HepG2 (cell line): ENCODE data around the gene LCN1. TPM values are rescaled to one million over a fixed set of nuclear protein-coding genes. Genes with fewer than 3 reads are reported as not detected.

ENCODE experiments used
- ATAC-seq: fragments of 200-7000 bp; cut with Tn5 transposase; 3 replicates; pipeline ENCODE4 v1.9.1; 2020; ENCODE audit warnings: mild to moderate bottlenecking, moderate library complexity
- BruUV-seq: library from RNA; stranded (reverse); fragments of 400-500 nt; replicated peaks from 2 replicates; lab custom pipeline; 2021; lab: Mats Ljungman, UMichigan
- CTCF ChIA-PET: fragments of 300-600 bp; formaldehyde crosslinking; extraction: SDS; loops from one replicate; lab custom pipeline; 2021; ENCODE audit warnings: low total read pairs, inconsistent platforms, low intra/inter-chr PET ratio; lab: Yijun Ruan, JAX
- POLR2A ChIA-PET: fragments of 350-600 bp; sonication (Branson Sonifier 250); formaldehyde crosslinking; loops from one replicate; lab custom pipeline; 2020; ENCODE audit warnings: antibody characterized with exemption, inconsistent platforms; lab: Yijun Ruan, JAX
- DNase-seq: peaks from one replicate; pipeline ENCODE4 v3.0.0-alpha.2; 2015; ENCODE audit warnings: low spot score
- FAIRE-seq: peaks from 3 replicates; lab custom pipeline; 2011; peaks lifted over from hg19 to GRCh38; lab: Jason Lieb, UNC
- H2AFZ ChIP-seq: one replicate; pipeline ENCODE4 v1.6.1; 2011; ENCODE audit warnings: low read length, inconsistent platforms
- H3K27ac ChIP-seq: fragments of 300-600 bp; 3 replicates; pipeline ENCODE4 v1.8.0; 2011; ENCODE audit warnings: mixed run types, mild to moderate bottlenecking, mixed read lengths, low read length, inconsistent platforms; ENCODE audit not compliant: insufficient read depth; ENCODE audit errors: extremely low read length
- H3K27me3 ChIP-seq, 2 experiments: fragments of 200-600 bp in 1 of 2; 2 replicates in 1 of 2; 3 replicates in 1 of 2; pipeline versions ENCODE4 v1.6.0 to v1.8.0; 2011; ENCODE audit warnings: low read length in 2 of 2, mild to moderate bottlenecking in 2 of 2, moderate library complexity in 2 of 2, inconsistent platforms in 1 of 2; ENCODE audit not compliant: insufficient read depth in 2 of 2, control insufficient read depth in 1 of 2
- H3K36me3 ChIP-seq, 2 experiments: fragments of 200-600 bp in 1 of 2; replicated peaks in 1 of 2; 2 replicates in 1 of 2; 3 replicates in 1 of 2; pipeline versions ENCODE4 v1.5.1 to v1.8.0; 2011; ENCODE audit warnings: low read length in 2 of 2, inconsistent platforms in 1 of 2; ENCODE audit not compliant: insufficient read depth in 2 of 2, control insufficient read depth in 1 of 2
- H3K4me1 ChIP-seq: 2 replicates; pipeline ENCODE4 v1.5.1; 2012; ENCODE audit warnings: low read length, inconsistent platforms; ENCODE audit not compliant: insufficient read depth
- H3K4me2 ChIP-seq: 2 replicates; pipeline ENCODE4 v1.6.0; 2011; ENCODE audit warnings: low read depth, low read length, inconsistent platforms
- H3K4me3 ChIP-seq, 3 experiments: fragments of 200-600 bp in 1 of 3; sonication (generic), shearing (Covaris generic) in 1 of 3; replicated peaks in 1 of 3; 2 replicates each; pipeline ENCODE4 v1.5.1; 2011 to 2016; ENCODE audit warnings: low read length in 3 of 3, inconsistent platforms in 2 of 3, low read depth in 2 of 3, mild to moderate bottlenecking in 2 of 3, control low read depth in 1 of 3, mixed read lengths in 1 of 3; ENCODE audit not compliant: insufficient read depth in 1 of 3
- H3K79me2 ChIP-seq: one replicate; pipeline ENCODE4 v1.6.1; 2011; ENCODE audit warnings: low read length, inconsistent platforms; ENCODE audit not compliant: insufficient read depth
- H3K9ac ChIP-seq: 2 replicates; pipeline ENCODE4 v1.6.0; 2011; ENCODE audit warnings: mild to moderate bottlenecking, low read depth, low read length, inconsistent platforms; ENCODE audit not compliant: insufficient read depth
- H3K9me3 ChIP-seq: 2 replicates; pipeline ENCODE4 v1.5.1; 2012; ENCODE audit warnings: mild to moderate bottlenecking, low read length
- H4K20me1 ChIP-seq: 2 replicates; pipeline ENCODE4 v1.6.0; 2011; ENCODE audit warnings: inconsistent platforms, mild to moderate bottlenecking, low read length, moderate library complexity; ENCODE audit not compliant: insufficient read depth
- BRD4 ChIP-seq: sonication (generic); formaldehyde crosslinking; IDR thresholded peaks from 2 replicates; pipeline ENCODE4 v1.4.0; 2020; ENCODE audit warnings: missing genetic modification reagents
- DMAP1 ChIP-seq: IDR thresholded peaks from 2 replicates; pipeline ENCODE4 v1.6.1; 2016
- EP300 ChIP-seq, 3 experiments: sonication (generic) in 1 of 3; formaldehyde crosslinking in 1 of 3; IDR thresholded peaks; 2 replicates each; pipeline versions ENCODE4 v1.5.1 to v1.6.1; 2011 to 2020; ENCODE audit warnings: low read depth in 2 of 3, low read length in 2 of 3, borderline replicate concordance in 1 of 3, improper control_type of control experiment in 1 of 3, mild to moderate bottlenecking in 1 of 3, missing genetic modification reagents in 1 of 3, moderate library complexity in 1 of 3
- FOXC1 ChIP-seq: sonication (generic); formaldehyde crosslinking; IDR thresholded peaks from 2 replicates; pipeline ENCODE4 v1.8.0; 2022; ENCODE audit warnings: mild to moderate bottlenecking, missing genetic modification reagents, borderline replicate concordance
- HIVEP1 ChIP-seq: sonication (generic); formaldehyde crosslinking; IDR thresholded peaks from 2 replicates; pipeline ENCODE4 v1.4.0; 2020; ENCODE audit warnings: mild to moderate bottlenecking, missing genetic modification reagents
- PHF21A ChIP-seq: sonication (generic); formaldehyde crosslinking; IDR thresholded peaks from 2 replicates; pipeline ENCODE4 v1.5.0; 2020; ENCODE audit warnings: mild to moderate bottlenecking, missing genetic modification reagents
- RAD51 ChIP-seq: fragments of 450-650 bp; IDR thresholded peaks from 2 replicates; pipeline ENCODE4 v1.6.1; 2016; ENCODE audit warnings: borderline replicate concordance
- WGBS: methylation state at CpG from one replicate; pipeline ENCODE4 v1.1.6; 2017; ENCODE audit warnings: low lambda C conversion rate; 5-methylcytosine and 5-hydroxymethylcytosine counted together
- in situ Hi-C: cut with HindIII; loops from 2 replicates; pipeline ENCODE4 v1.10.0; 2017; ENCODE audit warnings: low pct_unique_long_range_greater_than_20kb; ENCODE audit not compliant: extremely low pct_ligation_motif_present
- intact Hi-C: fragments of 100-400 bp; cut with micrococcal nuclease; formaldehyde crosslinking; loops from one replicate; pipeline ENCODE4 v1.10.0; 2022; ENCODE audit not compliant: unreplicated experiment
- polyA plus RNA-seq, 8 experiments: library from polyadenylated mRNA; depleted of rRNA in 3 of 8; stranded (reverse) in 7 of 8; unstranded in 1 of 8; fragments of >200 nt; fragmentation: Illumina TruSeq in 4 of 8; extraction: Trizol in 4 of 8; gene quantifications; 2 replicates each; pipeline versions ENCODE4 v1.2.1 to v1.2.3, GENCODE V29; 2011 to 2016; ENCODE audit warnings: low read depth in 4 of 8, missing spikeins in 1 of 8, mixed read lengths in 1 of 8; ENCODE audit not compliant: insufficient read depth in 1 of 8
- total RNA-seq, 5 experiments: library from RNA; depleted of rRNA; stranded (reverse); fragments of >200 nt; fragmentation: Illumina TruSeq; extraction: Trizol; gene quantifications; 2 replicates each; pipeline ENCODE4 v1.2.3, GENCODE V29; 2016; ENCODE audit warnings: low read depth in 1 of 5
- TF ChIP-seq, protein P1 (sequence below): IDR thresholded peaks from 2 replicates; pipeline ENCODE4 v1.6.1; 2016; ENCODE audit warnings: low read depth, control low read depth
- TF ChIP-seq, protein P2 (sequence below): sonication (generic); formaldehyde crosslinking; IDR thresholded peaks from 2 replicates; pipeline ENCODE4 v1.8.1; 2023; ENCODE audit warnings: mild to moderate bottlenecking, inconsistent platforms, moderate library complexity, missing genetic modification reagents, borderline replicate concordance
- TF ChIP-seq, protein P3 (sequence below): sonication (generic); formaldehyde crosslinking; IDR thresholded peaks from 2 replicates; pipeline ENCODE4 v1.4.0; 2020; ENCODE audit warnings: missing genetic modification reagents, borderline replicate concordance

LCN1 gene
- total and polyA plus RNA-seq, 2 of the 13 experiments (the other 11 are each of a cell fraction or from before 2014, with no cell fraction given): not detected

DNA sequence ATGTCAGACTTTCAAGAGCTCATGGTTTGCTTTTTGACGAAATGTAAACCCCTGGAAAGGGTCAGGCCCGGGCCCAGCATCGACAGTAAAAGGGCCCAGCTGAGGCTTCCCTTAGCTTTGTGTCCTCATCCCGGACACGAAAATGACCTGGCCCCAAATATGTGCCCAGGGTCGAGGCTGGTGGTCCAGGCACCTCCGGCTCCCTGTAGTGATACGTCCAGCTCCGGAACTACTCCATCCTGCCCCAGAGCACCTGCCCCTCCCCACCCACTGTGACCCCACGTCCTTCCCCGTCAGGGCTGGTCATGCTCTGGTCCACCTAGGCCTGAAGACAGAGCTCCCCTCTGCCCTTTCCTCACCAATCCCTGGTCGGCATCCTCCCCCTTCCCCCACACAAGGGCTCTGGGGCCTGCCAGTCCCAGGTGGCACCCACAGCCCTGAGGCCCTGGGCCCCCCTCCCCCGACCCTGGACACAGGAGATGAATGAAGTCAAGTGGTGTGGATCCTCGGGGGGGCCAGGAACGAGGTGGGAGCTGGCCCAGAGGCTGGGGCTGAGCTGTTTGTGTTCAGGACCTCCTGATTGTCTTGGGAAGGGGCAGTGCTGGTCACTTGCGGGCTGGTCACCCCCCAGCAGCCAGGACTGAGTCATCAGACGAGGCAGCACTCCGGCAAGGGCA, 30.9 kb downstream of the LCN1 start:
- DNase-seq (no peak), FAIRE-seq (no peak), ATAC-seq (no peak)
- no peaks in the 10 kb centered on the region for H3K9me3 ChIP-seq
- no peak overlapping the region for H3K4me2 ChIP-seq
- no peak overlapping the region for H2AFZ ChIP-seq
- intact Hi-C loops: no loop called here
- POLR2A ChIA-PET: interaction anchor here (1.0 kb wide), 1 partner anchor 25 kb away, joined by 3 read pairs; no protein-coding TSS in a partner anchor
- CTCF ChIA-PET: no interaction called here
- no peak overlapping the region for H3K9ac ChIP-seq
- peaks cover 19% of the 10 kb centered on the region for H3K4me1 ChIP-seq
- BruUV-seq: no TSS peak
- WGBS: 3% methylated on average over 8 of the region's 18 CpGs
- no peak overlapping the region for H3K4me3 ChIP-seq
- in situ Hi-C loops: no loop called here
- peaks cover 13 to 55% of the 10 kb centered on the region in 2 experiments; a peak in 4 of 5 replicates for H3K27me3 ChIP-seq
- no peaks in the 10 kb centered on the region for H3K36me3 ChIP-seq
- no peak overlapping the region for H3K27ac ChIP-seq
- no peaks in the 10 kb centered on the region for H4K20me1 ChIP-seq
- H3K79me2 ChIP-seq: no peaks in the 10 kb centered on the region
- TF ChIP-seq RAD51 (no peak), EP300 (IDR thresholded peaks at IDR 0.05; ENCODE audit: low read depth in 2 of 2, low read length in 2 of 2) (no peak), EP300 (CRISPR knock-in tag; IDR thresholded peaks at IDR 0.05; ENCODE audit: borderline replicate concordance) (no peak), DMAP1 (no peak), HIVEP1 (no peak), PHF21A (CRISPR knock-in tag) (no peak), FOXC1 (CRISPR knock-in tag) (no peak), BRD4 (no peak)
- TF ChIP-seq, protein P1, sequence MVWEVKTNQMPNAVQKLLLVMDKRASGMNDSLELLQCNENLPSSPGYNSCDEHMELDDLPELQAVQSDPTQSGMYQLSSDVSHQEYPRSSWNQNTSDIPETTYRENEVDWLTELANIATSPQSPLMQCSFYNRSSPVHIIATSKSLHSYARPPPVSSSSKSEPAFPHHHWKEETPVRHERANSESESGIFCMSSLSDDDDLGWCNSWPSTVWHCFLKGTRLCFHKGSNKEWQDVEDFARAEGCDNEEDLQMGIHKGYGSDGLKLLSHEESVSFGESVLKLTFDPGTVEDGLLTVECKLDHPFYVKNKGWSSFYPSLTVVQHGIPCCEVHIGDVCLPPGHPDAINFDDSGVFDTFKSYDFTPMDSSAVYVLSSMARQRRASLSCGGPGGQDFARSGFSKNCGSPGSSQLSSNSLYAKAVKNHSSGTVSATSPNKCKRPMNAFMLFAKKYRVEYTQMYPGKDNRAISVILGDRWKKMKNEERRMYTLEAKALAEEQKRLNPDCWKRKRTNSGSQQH (CRISPR knock-in tag): no peak
- TF ChIP-seq, protein P2, sequence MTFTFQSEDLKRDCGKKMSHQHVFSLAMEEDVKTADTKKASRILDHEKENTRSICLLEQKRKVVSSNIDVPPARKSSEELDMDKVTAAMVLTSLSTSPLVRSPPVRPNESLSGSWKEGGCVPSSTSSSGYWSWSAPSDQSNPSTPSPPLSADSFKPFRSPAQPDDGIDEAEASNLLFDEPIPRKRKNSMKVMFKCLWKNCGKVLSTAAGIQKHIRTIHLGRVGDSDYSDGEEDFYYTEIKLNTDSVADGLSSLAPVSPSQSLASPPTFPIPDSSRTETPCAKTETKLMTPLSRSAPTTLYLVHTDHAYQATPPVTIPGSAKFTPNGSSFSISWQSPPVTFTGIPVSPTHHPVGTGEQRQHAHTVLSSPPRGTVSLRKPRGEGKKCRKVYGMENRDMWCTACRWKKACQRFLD (CRISPR knock-in tag): no peak
- TF ChIP-seq, protein P3, sequence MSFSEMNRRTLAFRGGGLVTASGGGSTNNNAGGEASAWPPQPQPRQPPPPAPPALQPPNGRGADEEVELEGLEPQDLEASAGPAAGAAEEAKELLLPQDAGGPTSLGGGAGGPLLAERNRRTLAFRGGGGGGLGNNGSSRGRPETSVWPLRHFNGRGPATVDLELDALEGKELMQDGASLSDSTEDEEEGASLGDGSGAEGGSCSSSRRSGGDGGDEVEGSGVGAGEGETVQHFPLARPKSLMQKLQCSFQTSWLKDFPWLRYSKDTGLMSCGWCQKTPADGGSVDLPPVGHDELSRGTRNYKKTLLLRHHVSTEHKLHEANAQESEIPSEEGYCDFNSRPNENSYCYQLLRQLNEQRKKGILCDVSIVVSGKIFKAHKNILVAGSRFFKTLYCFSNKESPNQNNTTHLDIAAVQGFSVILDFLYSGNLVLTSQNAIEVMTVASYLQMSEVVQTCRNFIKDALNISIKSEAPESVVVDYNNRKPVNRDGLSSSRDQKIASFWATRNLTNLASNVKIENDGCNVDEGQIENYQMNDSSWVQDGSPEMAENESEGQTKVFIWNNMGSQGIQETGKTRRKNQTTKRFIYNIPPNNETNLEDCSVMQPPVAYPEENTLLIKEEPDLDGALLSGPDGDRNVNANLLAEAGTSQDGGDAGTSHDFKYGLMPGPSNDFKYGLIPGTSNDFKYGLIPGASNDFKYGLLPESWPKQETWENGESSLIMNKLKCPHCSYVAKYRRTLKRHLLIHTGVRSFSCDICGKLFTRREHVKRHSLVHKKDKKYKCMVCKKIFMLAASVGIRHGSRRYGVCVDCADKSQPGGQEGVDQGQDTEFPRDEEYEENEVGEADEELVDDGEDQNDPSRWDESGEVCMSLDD (CRISPR knock-in tag): no peak
- TF ChIP-seq, all 625 proteins: peak for 0
